ENCODE measurements around the gene ANKRD62. TPM values are rescaled to one million over a fixed set of nuclear protein-coding genes. Genes with fewer than 3 reads are reported as not detected.

Gene ANKRD62
- 0.05 and 0.18 TPM in 2 replicates for polyA plus RNA-seq (2014; cell fraction: cytosol; rRNA removed)
- polyA plus RNA-seq (2014; cell fraction: nucleus; rRNA removed): 0.09 and 0.13 TPM in 2 replicates

DNA sequence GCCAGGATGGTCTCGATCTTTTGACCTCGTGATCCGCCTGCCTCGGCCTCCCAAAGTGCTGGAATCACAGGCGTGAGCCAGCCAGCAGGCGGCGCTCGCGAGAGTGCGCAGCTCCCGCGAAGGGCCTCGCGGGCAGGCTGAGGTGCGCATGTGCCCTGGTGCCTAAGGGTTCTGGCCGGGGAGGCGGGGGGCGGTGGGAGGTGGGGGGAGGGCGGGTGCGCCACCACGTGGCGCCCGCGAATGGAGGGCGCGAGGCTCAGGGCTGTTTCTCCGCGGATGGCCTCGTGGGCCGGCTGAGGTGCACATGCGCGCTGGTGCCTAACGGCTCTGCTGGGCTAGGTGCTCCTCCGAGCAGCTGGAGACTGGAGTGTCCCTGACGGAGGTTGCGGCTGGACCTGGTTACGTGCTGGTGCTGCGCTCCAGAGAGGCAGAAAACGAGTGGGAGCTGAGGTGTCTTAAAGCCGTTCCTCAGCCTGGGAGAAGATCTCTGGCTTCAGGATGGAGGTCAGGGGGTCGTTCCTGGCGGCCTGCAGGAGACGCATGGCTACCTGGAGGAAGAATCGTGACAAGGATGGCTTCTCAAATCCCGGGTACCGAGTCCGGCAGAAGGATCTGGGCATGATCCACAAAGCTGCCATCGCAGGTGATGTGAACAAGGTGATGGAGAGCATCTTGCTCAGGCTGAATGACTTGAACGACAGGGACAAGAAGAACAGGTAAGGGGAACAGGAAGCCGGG, at the start of gene ANKRD62:
Gene ANKRD62 (plus strand): TSS at position 324 of the 738 bp plus-strand sequence. CDS start 175 bp downstream, at position 499.
- DNase-seq (ENCODE audit: low spot score): no peak

- no peak for DNase-seq (ENCODE audit: low spot score)
These were observed 49.1 kb upstream of the ANKRD62 start for GRCh38 chr18:12044591-12044990.

DNA sequence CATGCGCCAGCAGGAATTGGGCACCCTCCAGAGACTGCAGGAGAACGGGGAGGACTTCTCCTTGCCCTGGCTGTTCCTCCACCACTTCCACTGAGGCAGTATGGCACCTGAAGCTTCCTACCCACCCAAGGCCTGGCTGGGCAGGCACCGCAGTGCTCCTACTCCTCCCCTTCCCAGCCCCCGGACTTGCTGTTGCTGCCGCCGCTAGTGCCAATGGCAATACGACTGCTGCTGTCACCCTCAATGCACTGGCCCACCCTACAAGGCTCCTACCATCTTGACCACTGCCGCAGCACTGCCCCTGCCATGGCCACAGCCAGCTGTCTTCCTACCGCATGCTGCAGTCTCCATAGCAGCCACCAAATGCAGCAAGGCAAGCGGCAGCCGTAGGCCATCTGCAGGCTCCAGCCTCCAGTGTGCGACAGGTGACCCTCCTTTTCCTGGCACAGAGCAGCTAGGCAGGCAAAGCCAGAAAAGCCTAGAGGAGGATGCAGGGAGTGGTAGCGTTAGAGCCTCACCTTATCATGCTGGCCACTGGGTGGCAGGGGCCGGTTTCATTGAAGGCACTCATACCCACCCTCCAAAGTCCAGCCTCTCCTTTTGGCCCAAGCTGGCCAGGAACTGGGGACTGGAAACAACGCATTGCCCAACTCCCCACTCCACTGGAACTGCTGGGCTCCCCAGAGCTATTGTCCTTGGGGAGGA, 47.4 kb upstream of the ANKRD62 start:
- DNase-seq (ENCODE audit: low spot score): no peak

- no peak for DNase-seq (ENCODE audit: low spot score)
These were observed 46.8 kb upstream of the ANKRD62 start for GRCh38 chr18:12046751-12047335.

DNA sequence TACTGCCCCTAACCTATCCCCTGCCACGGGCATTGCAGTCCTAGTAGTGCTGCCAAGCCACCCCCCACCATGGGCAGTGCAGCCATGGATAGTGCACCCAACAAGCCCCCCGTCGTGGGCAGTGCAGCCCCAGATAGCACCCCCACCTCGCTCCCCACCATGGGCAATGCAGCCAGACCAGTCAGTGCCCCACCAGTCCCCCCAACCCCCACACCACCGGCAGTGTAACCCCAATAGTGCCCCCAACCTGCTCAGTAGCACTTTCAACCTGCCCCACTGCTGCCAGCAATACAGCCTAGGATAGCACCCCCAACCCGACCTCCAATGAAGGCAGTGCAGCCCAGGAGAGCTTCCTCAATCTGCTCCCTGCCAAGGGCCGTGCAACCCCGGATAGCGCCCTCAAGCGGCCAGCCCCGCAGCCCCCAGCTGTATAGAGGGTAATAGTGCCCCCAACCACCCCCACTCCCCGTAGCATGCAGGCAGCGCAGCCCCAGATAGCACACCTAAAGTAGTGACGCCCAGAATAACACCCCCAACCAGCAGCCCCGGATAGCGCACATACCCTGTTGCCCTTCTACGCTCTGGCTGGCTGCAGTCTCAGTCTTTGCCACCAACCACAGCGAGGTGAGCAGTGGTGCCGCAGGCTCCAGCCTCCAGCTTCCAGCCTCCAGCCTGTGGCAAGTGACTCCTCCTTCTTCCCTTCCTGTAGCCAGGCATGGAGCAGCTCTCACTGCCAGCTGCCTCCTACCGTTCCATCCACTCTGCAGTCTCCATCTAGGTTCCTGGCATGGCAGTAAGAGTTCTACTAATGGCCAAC, 45.4 kb upstream of the ANKRD62 start:
- DNase-seq (ENCODE audit: low spot score): no peak

GRCh38 chr18:12048827-12049175, 44.8 kb upstream of the ANKRD62 start:
- no peak for DNase-seq (ENCODE audit: low spot score)

DNA sequence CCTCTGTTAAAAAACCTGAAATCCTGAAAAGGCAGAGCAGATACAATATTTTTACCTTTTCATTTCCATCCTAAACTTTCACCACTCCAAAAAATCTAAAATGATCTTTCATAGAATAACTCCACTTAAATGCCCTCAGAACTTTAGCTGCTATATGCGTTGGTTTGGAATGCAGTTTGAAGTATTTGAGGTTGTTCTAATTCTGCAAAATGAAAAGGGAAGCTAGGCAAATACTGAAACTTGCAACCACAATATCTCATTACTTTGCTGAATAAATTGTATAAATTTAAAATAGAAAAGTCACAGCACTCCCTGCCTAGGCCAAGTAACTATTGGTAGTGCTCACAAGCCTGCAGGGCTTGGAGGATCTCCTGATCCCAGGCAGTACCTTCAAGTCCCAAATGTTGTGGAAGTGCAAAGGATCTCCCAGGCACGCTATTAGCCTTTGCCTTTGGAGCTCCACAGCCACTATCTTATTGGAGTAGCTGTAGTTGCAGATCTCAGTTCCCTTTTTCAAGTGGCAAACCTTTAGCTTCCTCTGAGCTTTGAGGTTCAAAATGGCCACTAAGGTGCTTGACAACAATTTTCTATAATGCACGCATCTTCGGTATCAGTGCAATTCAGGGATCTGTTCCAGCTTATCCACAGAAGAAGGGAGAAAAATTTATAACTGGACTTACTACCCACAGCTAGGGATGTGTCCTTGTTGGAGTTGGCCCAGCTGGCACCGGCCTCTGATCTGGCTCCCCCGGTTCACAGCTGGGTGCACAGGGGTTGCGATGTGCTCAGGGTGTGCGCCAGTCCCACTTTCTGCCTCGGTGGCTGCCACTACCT, 43.4 kb upstream of the ANKRD62 start:
- DNase-seq (ENCODE audit: low spot score): no peak

DNA sequence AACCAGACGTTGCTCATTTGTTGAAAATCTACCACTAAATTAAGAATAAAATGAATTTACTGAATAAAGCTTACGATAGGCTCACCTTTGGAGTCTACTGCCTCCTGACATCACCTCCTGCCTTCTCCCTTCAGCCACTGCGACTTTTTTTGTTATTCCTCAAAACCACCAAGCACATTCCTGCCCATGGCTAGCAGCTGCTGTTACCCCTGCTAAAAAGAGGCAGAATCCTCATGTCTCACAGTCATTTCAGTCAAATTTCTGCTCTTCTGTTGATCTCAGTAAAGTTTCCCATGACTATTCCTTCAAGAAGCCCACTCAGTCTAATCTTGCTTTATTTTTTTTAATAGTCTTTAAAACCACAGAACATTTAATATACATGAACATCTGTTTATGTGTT, 40.8 kb upstream of the ANKRD62 start:
- DNase-seq (ENCODE audit: low spot score): no peak

DNA sequence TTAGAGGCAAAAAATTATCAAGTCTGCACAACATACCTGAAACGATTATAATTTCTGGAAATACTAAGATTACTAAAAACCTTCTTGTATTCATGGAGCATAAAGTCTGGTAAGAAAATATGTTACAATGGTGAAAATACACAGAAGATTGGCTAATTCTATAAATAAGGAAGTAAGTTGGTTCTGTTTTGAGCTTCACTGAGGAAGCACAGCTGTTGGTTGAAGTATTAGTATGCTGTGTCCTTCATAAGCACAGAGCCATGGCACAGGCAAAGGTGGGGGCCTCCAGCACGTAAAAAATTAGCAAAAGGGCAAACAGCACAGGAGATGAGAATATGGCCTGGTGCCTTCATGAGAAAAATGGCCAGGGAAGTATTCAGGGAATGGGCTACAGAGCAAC, 40.4 kb upstream of the ANKRD62 start:
- DNase-seq (ENCODE audit: low spot score): no peak

GRCh38 chr18:12056034-12056883, 37.4 kb upstream of the ANKRD62 start:
- no peak for DNase-seq (ENCODE audit: low spot score)

- no peak for DNase-seq (ENCODE audit: low spot score)
These were observed 36.7 kb upstream of the ANKRD62 start for GRCh38 chr18:12056884-12057402.

DNA sequence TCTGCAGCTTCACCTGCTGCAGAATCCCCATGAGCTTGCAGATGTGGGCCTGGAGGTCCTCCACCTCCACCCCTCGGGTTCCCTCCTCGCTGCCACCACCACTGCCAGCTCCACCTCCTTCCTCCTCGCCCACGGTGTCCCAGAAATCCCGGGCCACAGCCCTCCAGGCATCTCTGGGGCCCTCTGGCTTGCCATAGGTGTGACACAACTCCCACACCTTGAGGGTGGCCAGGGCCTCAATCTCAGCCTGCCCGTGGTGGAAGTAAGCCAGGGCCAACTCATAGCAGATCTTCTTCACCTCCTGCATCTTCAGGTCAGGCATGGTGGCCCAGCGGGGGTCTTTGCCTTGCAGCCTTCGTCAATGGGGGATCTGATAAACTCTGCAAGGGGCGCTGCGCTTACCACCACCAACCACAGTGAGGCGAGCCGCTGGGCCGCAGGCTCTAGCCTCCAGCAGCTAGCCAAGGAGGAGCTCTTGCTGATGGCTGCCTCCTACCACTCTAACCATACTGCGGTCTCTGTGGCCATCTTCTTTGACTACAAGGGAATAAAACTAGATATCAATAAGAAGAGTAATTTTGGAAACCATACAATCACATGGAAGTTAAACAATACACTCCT, 36.1 kb upstream of the ANKRD62 start:
- no peak for DNase-seq (ENCODE audit: low spot score)

DNA sequence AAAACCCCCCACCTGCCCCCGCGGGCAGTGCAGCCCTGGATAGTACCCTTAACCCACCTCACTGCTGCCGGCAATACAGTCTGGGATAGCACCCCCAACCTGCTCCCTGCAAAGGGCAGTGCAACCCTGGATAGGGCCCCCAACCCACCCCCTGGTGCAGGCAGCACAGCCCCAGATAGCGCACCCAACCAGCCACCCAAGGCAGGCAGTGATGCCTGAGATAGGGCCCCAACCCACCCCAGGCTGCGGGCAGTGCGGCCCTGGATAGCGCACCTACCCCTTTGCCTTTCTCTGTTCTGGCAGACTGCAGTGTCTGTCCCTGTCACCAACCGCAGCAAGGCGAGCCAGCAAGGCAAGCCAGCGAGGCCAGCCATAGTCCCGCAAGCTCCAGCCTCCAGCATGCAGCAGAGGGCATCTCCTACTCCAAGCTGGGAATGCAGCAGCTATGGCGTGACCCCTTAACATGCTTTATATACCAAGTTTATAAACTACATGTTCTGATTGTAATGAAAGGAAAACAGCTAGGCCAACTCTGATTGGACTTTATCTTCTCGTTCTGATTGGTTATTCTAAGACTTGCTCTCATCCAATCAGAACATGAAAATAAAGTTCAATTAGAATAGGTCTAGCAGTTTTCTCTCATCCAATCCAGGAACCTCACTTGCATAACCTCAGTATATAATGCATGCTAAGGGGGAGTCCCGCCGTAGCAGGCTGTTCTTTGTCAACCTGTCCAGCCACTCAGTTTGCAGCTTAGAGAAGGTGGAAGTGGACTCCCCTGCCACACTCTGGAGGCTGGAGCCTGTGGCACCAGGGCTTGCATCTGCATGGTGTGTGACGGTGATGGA, 34.1 kb upstream of the ANKRD62 start:
- DNase-seq (ENCODE audit: low spot score): peak; percentile 64

GRCh38 chr18:12060182-12060870, 33.3 kb upstream of the ANKRD62 start:
- DNase-seq (ENCODE audit: low spot score): no peak

- no peak for DNase-seq (ENCODE audit: low spot score)
These were observed 32.0 kb upstream of the ANKRD62 start for GRCh38 chr18:12061685-12062084.

DNA sequence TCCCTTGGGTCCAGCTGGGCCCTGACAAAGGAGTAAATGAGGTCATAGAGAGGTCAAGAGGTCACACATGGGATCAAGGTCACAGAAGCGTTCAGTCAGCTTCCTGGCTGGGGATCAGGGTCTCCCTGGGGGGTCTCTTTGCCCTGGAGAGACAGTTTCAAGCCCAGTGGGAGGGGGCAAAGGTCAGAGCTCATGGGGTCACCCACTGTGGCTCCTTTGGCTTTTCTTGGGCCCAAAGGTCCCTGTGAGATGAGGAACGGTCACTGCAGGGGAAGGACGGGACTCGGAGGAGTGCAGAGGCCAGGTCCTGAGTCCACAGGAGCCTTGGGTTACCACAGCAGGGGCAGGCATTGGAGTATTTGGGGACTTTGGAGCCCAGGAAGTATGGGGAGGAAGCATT, 30.7 kb upstream of the ANKRD62 start:
- DNase-seq (ENCODE audit: low spot score): no peak

DNA sequence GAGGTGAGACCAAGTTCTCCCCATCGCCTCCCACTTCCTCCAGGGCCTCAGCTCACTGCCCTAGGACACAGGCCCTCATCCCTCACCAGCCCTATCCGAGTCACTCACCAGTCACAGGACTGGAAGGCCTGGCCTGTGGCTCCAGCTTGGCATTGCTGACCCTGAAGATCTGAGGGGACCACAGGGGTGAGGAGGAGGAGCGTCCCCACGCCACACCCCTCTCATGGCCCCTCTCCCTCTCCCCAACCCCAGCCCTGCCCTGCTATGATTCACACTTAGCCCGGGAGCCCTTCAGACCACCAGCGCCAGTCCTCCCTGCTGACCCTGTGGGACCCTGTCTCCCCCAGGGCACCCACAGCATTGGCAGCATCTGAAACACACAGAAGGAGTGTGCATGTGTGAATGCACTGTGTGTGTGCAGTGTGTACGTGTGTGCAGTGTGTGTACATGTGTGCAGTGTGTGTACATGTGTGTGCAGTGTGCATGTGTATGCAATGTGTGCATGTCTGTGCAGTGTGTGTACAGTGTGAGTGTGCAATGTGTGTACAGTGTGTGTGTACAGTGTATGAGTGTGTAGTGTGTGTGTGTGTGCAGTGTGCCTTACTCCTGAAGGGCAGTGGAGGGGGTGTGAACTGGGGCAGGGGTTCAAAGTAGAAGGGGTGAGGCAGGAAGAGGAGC, 29.4 kb upstream of the ANKRD62 start:
- no peak for DNase-seq (ENCODE audit: low spot score)
